HG02981 (cell line): ENCODE results near the gene TOB1.
"Not testable (repeated sequence)": the region's sequence is repeated elsewhere in the genome, so short reads cannot be mapped to it uniquely, and the experiment has no call there.

Experiments used
- ATAC-seq: cut with Tn5 transposase; IDR thresholded peaks from one replicate; pipeline ENCODE4 v1.9.1; 2021; ENCODE audit warnings: mild to moderate bottlenecking, moderate library complexity; ENCODE audit not compliant: unreplicated experiment

Gene TOB1

DNA sequence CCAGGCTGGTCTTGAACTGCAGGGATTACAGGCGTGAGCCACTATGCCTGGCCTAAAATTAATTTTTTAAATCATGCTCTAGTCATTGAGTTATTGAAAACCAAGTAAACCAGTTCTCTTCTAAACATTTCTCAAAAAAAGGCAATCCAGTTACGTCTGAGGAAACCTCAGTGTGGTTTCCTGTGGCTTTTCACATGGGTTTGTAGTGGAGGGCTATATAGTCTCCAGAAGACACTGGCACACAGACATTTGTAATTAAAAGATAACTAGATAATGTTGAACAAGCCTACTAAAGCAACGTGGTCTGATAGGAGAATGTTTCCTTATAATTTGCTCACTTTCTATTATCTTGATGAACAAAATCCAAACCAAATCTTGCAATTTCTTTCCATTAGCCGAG is 5.2 kb upstream of the TOB1 start:
- ATAC-seq: no peak

DNA sequence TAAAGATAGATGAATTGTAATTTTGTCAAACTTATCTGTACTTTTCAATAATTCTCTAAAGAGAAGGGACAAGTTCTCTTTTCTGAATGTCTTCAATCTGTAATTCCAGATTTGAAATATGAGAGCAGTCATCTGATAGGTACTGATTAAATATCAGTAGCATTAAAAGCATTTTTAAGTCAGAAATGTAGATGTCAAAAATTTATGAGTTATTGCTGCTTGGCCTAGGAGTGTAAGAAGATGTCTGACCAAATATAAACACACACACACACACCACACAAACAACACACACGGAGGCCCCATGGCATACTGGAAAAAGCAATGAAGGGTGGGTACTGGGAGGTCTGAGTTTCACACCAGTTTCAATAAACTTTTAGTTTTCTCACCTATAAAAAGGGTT is 2.4 kb upstream of the TOB1 start:
- no peak for ATAC-seq

DNA sequence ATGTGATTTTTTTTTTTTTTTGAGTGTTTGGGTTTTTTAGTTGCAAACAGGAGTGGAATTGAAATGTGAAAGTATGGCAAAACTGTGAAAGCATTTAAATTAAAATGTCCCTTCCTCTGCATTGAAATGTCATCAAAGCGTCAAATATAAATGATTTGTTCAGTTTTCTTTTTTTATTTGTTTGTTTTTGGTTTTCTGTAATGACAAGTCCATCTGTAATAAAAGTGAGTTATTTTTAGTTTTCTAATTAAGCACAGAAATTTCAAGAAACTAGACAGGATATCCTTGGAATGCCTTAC is 1.9 kb upstream of the TOB1 start:
- ATAC-seq: no peak

DNA sequence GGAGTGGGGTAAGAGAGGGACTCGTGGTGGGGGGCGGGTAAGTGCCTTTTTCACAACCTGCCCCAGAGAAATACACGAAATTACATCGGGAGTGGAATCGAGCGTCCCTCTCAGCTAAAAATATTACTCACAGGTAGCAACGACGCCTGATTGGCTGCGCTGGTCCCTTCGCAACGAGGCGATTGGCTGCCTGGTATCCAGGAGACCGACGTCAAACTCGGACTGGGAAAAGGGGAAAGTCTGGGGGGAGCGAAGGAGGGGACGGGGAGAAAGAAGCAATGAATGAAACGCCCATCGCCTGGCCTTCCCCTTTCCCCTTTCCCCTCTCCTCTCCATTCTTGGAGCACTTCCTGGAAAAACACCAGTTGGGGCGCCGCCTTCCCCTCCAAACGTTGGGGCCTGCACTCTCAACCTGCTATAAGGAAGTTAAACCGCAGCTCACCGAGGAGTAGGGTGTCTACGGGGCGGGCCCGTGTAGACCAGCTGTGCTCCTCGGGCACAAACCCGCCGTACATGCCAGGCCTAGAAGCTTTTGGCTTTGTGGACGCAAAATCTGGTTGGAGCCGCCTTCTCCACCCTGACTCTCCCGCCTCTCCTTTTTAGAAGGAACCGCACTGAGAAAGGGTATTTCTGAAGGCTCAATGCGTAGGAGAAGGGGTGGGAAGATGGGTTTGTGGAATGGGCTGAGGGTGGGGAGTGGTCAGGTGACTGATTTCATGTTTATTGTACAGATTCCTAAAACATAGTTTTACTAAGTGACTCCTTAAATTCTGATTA is 1.4 kb upstream of the TOB1 start:
- ATAC-seq: peak; percentile 35

DNA sequence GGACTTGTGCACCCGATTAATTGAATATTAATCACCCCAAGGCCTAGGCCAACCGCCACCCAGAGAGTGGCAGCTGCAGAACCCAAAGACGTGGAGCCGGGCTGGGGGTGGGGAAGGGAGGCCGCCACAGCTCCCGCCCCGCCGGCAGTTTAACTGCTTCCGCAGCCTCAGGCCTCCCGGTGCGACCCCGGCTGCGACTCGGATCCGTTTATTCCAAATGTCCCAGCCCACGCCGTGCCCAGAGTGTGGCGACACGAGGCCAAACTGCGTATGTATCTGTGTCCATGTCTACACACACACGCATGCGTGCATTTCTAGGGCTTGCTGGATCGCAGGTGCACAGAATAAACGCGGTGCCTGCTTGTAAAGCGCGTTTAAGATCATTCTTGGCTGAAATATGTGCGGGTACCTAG is 802 bp upstream of the TOB1 start:
- peak; percentile 13 for ATAC-seq

DNA sequence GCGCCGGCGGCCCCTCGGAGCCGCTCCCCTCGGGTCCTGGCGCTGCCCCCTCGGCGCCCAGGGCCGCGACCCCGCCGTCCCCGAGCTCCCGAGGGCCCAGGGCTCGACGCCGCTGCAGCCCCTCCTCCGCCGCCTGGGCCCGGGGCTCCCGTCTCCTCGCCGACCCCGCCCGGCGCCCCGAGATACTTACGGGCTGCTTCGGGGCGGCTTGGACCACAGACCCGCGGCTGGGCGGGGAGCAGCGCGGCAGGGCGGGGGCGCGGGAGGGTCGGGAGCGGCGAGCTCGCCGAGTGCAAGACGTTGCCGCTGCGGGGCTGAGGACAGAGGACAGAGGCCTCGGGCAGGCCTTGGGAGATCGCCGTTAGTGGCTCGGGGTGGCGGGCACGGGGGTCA is 290 bp downstream of the TOB1 start:
- peak; percentile 4 for ATAC-seq

DNA sequence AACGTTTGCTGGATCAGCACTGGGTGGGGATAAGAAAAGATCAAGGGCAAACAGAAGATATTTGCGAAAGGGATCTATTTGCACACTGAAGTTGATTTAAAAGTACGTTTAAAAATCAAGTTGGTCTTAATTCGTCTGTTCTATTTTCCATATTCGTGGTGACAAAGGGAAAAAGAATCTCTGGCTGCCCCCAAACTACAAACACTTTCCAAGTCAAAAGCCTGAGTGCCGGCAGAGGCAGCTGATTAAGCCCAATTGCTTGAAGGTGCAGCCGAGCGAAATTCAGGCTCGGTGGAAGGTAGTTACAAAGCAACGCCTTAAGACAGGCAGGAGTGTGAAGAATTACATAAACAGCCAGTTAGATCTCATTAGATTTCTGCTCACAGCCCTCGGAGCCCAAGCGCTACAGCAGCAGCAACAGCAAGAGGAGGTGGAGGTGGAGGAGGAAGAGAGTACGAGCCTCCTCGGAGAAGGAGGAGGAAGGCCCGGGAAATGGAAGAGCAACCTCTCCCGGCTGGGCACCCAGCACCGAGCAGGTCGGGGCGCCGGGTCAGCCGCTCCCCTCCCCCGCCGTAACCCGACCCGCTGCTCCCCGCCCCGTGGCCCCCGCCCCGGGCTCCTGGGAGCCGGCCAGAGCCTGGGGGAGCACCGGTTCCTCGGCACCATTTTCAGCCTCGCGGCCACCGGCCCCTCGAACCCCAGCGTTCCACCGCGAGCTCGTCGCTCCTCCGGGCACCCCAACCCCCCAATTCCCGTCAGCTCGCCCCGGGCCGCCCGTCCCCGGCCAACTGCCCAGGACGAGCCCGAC is 890 bp downstream of the TOB1 start:
- peak; percentile 16 for ATAC-seq

DNA sequence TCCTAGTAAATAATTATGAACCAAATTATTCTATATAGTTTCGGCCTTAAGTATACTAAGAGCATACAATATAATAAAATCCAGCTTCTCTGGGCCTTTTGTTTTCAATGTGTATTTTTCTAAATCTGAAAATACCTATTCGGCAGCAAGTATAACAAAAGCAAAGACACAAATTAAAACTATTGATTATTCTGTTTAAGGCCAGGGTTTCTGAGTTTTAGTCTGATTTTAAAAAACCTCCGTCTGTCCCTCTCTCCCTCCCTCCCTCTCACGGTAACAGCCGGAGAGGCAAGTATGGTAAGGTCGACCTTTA is 1.5 kb downstream of the TOB1 start:
- no peak for ATAC-seq

DNA sequence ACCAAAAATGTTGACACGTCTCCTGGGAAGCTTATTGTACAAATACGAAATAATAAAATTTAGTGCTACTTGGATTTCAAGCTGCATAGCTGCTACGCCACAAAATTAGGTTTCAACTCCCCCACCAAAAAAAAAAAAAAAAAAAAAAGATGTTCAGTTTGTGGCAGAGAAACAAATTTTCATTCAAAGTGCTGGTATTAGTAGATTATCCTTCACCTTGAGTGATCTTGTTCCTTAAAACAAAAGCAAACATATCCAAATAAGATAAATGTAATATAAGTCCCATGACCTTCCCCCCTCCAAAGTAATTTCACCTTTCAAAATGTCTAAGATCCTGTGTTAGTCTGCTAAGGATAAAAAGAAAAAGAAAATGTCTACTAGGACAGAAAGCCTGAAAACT is 2.2 kb downstream of the TOB1 start:
- no peak for ATAC-seq

DNA sequence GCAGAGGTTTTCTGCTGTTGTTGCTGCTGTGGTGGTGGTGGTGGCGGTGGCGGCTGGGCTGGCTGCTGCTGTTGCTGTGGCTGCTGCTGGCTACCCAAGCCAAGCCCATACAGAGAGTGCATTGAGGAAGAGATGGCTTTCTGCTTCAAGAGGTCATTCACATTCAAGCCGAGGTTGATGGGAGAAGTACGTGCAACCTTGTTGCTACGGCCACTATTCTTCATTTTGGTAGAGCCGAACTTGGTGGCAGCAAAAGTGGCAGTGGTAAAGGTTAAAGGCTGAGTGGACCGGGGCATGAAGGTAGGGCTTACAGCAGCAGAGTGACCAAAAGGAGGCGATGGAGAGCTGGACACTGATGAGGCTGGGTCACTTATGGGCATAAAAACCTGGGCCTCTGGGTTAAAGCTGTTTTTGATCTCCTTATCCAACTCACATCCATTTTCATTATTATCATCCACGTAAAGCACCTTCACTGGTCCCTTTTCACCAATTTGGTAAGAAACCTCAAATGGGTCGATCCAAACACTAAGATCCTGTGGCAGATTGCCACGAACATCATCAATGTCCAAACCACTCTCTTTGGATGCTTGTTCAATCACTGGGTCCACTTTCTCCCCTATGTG is 2.8 kb downstream of the TOB1 start:
- no peak for ATAC-seq

DNA sequence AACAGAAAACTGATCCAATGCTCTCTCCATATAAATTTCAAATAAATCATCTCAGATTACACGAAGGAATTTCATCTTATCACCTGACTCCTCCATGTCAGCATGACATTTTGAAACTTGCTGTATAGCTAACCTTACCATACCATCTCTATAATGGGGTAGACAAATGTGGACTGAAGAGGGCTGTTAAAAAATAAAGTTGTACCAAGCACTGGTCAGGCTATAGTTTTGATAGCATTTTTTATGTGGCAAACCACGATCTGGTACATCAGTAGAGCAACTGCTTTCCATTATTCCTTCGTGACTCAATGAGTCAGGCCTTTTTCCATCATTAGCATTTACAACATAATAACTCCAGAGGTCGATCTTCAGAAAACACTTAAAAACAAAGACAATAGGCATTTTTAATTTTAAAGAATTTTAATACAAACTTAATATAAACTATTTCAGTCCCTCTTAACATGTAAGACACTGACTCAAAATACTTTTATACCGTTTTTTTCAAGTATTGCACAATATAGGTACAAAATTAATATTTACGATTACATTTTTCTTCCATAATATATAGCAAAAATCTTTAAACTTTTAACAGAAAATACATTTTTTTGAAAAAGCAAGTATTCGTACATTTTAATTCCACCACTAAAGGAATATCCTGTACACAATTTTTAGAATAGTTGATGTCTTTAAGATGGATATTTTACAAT is 4.2 kb downstream of the TOB1 start:
- no peak for ATAC-seq

DNA sequence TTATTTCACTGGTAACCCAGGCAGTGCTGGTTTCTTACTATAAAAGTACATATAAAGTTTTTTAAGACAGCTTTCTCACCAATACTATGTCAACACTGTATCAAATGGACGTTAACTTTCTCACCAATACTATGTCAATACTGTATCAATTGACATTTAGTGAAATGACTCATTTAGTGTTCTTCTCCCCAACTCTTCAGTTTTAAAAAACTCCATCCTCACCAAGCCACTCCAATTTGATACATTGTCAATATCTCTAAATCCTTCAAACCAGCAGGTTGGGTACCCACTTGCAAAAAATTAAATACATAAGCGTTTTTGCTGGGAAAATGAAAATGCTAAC is 4.8 kb downstream of the TOB1 start:
- no peak for ATAC-seq

DNA sequence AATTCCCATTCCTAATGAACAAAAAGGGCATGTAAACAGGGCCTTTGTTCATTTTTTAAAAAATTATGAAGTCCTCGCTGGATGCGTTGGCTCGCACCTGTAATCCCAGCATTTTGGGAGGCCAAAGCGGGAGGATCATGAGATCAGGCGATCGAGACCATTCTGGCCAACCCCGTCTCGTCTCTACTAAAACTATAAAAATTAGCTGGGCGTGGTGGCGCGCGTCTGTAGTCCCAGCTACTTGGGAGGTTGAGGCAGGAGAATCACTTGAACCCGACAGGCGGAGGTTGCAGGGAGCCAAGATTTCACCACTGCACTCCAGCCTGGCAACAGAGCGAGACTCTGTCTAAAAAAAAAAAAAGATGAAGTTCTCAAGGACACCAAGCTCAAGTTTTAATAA is 6.4 kb downstream of the TOB1 start:
- not testable (repeated sequence) for ATAC-seq

DNA sequence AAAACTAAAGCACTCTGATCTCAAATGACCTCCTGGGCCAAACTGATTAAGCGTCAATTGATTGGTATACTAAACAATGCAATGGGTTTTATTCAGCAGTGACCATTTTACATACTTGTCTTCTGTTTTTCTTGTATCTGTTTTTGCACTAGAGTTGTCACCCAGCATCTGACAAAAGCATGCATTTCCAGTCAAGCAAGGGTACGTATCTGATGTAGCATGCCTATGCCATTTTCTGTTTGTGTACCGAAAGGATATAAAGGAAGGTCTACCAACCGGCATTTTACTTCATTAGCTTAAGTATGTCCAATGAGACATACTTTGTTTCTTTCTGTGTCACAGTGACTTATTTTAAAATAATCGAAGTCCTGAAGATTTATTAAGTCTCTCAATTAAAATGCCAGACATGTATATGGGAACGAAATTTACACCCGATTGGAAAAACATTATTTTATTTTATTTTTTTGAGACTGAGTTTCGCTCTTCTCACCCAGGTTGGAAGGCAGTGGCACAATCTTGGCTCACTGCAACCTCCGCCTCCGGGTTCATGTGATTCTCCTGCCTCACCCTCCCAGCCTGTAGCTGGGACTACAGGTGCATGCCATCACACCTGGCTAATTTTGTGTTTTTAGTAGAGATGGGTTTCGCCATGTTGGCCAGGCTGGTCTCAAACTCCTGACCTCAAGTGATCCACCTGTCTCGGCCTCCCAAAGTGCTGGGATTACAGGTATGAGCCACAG is 7.5 kb downstream of the TOB1 start:
- no peak for ATAC-seq

DNA sequence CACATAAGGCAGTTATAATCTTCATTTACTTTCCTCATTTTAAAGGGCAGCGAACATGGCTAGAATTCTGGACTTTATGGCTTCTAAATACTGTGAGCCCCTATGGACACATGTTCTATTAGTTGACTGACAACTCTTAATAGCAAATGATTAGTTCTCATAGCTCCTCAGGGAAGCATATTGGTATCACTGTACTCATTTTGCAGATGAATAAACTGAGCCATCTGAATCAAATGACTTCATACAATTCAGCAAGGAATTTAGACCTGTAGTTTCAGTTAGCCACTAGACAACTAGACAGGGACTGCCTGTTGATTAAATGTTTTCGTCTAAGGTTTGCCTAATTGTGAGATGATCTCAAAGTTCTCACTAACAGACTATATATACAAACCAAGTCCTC is 9.7 kb downstream of the TOB1 start:
- no peak for ATAC-seq

DNA sequence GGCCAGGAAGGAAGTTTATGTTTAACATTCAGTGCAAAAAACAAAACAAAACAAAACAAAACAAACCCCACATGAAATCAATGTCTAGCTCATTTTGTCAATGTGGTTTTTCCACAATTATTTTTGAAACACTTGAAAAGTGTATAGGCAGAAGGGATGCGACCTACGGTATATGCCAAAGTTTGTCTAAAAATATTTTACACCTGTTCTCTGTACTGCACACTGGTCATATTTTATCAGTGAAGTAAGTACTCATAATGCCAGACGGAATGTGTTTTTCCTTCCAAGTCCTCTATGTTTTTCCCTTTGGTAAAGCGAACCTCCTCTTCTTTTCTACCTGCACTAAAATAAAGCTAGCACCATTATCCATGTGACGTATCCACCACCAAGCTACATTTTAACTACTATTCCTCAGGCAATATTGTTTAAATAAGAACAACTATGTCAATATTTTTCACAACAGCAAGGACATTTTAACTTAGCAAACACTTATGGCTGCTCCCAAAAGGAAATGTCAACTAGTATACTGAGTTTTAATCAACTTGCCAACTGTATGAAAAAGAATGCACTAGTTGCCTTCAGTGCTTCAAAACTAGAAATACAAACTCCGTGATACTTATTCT is 10.3 kb downstream of the TOB1 start:
- no peak for ATAC-seq

DNA sequence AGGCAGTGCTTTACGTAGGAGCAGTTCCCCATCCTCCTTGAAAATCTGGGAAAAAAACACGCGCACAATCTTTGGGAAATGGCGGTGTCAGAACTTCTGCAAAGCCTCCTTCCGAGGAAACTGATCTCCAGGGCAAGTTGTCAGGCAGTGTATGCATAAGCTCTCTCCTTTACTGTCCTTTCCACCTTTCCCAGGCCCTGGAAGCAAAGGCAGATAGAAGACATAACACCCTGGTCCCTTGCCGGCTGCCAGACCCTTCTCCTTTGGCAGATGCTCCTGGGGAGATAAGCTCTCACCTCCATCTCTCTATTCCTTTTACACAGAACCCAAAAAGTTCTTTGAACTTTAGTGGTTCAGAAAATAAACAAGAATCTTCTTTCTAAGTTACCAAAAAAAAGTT is 12.4 kb downstream of the TOB1 start:
- ATAC-seq: no peak

DNA sequence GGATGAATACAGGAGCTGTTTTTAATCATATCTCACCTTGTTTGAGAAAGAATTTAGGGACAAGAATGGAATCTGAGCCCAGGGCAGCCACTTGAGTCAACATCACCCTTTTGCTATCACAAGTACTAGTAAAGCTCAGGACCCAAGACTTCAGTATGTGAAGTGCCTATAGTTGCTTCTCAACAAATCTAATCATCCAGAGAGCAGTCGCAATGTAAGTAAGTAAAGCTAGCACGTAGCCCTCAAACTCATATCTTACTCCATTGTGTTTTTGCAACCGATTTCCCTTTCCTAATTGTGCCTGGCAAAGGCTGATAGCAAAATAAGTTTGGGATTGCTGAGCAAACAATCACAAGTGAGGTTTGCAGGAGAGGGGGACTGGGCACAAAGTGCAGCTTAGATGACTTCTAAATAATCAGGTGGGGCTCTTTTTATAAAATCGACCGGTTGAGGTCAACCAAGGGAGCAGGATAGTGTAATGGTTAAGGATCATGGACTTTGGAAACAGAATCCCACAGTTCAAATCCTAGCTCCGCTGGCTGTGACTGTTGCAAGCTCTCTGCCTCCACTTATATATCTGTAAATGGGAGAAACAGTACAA is 13.0 kb downstream of the TOB1 start:
- ATAC-seq: no peak

DNA sequence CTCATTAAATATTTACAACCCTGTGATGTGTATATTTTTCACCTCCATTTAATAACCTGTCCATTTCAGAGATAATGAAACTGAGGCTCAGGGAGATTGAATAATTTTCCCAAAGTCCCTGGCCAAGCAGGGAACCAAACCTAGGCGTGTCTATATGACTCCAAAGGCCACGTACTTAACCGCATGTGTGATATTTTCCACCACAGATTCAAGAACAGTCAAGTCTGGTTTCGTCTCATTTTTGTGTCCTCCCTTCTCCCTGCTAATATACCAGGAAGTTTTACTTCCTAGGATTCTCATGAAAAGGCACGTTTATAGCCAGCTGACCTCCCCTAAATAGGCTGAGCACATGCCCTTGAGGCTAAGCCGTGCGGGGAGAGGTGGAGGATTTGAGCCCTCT is 15.5 kb downstream of the TOB1 start:
- ATAC-seq: no peak

DNA sequence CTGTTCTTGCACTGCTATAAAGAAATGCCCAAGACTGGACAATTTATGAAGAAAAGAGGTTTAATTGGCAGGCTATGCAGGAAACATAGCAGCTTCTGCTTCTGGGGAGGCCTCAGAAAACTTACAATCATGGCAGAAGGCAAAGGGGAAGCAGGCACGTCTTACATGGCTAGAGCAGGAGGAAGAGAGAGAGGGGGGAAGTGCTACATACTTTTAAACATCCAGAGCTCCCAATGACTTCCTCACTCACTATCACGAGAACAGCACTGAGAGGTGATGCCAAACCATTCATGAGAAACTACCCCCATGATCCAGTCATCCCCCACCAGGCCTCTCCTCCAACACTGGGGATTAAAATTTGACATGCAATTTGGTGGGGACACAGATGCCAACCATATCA is 17.4 kb downstream of the TOB1 start:
- no peak for ATAC-seq
